Activated CD8-positive, alpha-beta T cell treated with anti-CD3 and anti-CD28 coated beads, Interleukin-2, amount 10 ng/mL, durations not matched to agents 7 days and 5 days (primary cell): Measurements from ENCODE around the gene KDM5B. TPM values are rescaled to one million over a fixed set of nuclear protein-coding genes. Genes with fewer than 3 reads are reported as not detected.

Source experiments
- ATAC-seq: fragments of 150-1000 bp; cut with Tn5 transposase; one replicate; pipeline ENCODE4 v1.10.0; 2021; ENCODE audit warnings: moderate library complexity
- CTCF ChIA-PET: fragments of 350-600 bp; sonication (Branson Sonifier 250); formaldehyde crosslinking; loops from one replicate; lab custom pipeline; 2021; ENCODE audit warnings: antibody characterized with exemption; lab: Charles Lee
- POLR2A ChIA-PET: fragments of 350-600 bp; sonication (Branson Sonifier 250); formaldehyde crosslinking; loops from one replicate; lab custom pipeline; 2021; ENCODE audit warnings: antibody characterized with exemption; lab: Charles Lee
- DNase-seq: peaks from one replicate; pipeline ENCODE4 v3.0.0-alpha.2; 2020
- H3K27ac Mint-ChIP-seq: one replicate; pipeline ENCODE4 v1.8.0; 2021; ENCODE audit warnings: mild to moderate bottlenecking, mixed read lengths
- H3K27me3 Mint-ChIP-seq: one replicate; pipeline ENCODE4 v1.8.0; 2021; ENCODE audit warnings: low read depth, mixed read lengths
- H3K36me3 Mint-ChIP-seq: one replicate; pipeline ENCODE4 v1.8.0; 2021; ENCODE audit warnings: low read depth, mixed read lengths
- H3K4me1 Mint-ChIP-seq: one replicate; pipeline ENCODE4 v1.8.0; 2021; ENCODE audit warnings: low read depth, mixed read lengths
- H3K4me3 Mint-ChIP-seq: one replicate; pipeline ENCODE4 v1.8.0; 2021; ENCODE audit warnings: mild to moderate bottlenecking, mixed read lengths
- H3K9me3 Mint-ChIP-seq: one replicate; pipeline ENCODE4 v1.8.0; 2022; ENCODE audit warnings: mixed read lengths; ENCODE audit not compliant: insufficient read depth
- total RNA-seq, 2 experiments: library from RNA; stranded (reverse); gene quantifications; one replicate each; pipeline ENCODE4 v1.2.3, GENCODE V29; 2021

Gene KDM5B
- total RNA-seq, 2 experiments from 2014 or later: 47.6 to 52.2 TPM

GRCh38 chr1:202811296-202812175, 3.3 kb upstream of the KDM5B start:
- peaks cover 30% of the 10 kb centered on the region for H3K27me3 Mint-ChIP-seq
- peak; percentile 23 for ATAC-seq
- ChIA-PET CTCF (interaction anchor here (0.9 kb wide), 1 partner anchor 40 kb away, joined by 3 read pairs; no protein-coding TSS in a partner anchor), POLR2A (interaction anchor here (1.7 kb wide), 1 partner anchor 24 kb away, joined by 10 read pairs; no protein-coding TSS in a partner anchor)
- H3K36me3 Mint-ChIP-seq: peaks cover under 1% of the 10 kb centered on the region
- H3K9me3 Mint-ChIP-seq: no peaks in the 10 kb centered on the region
- peak overlapping the region; percentile 88 for H3K4me3 Mint-ChIP-seq
- peak; percentile 68 for DNase-seq
- H3K4me1 Mint-ChIP-seq: peaks cover 32% of the 10 kb centered on the region
- H3K27ac Mint-ChIP-seq: peak overlapping the region; percentile 86

- ChIA-PET CTCF (interaction anchor here (0.9 kb wide), 1 partner anchor 41 kb away, joined by 3 read pairs; no protein-coding TSS in a partner anchor), POLR2A (interaction anchor here (0.8 to 1.7 kb wide), 2 partner anchors 25 to 469 kb away, joined by 4 to 10 read pairs; partner anchors contain the start of gene UBE2T)
- peaks cover 5% of the 10 kb centered on the region for H3K36me3 Mint-ChIP-seq
- H3K27me3 Mint-ChIP-seq: peaks cover 25% of the 10 kb centered on the region
- H3K4me3 Mint-ChIP-seq: peak within 1 kb of the TSS; percentile 88
- no peaks in the 10 kb centered on the region for H3K9me3 Mint-ChIP-seq
- peaks cover 39% of the 10 kb centered on the region for H3K4me1 Mint-ChIP-seq
- peak; percentile 76 for ATAC-seq
- peak; percentile 92 for DNase-seq
- H3K27ac Mint-ChIP-seq: peak within 1 kb of the TSS; percentile 86
Observed at GRCh38 chr1:202810615-202811295, 2.5 kb upstream of the KDM5B start, which contains the start of gene PCAT6. Gene PCAT6, plus strand, starts transcription at chr1:202810954.

- ATAC-seq (no peak), DNase-seq (no peak)
- CTCF ChIA-PET: interaction anchor here (0.9 kb wide), 1 partner anchor 41 kb away, joined by 3 read pairs; no protein-coding TSS in a partner anchor
- peak overlapping the region; percentile 36 for H3K27ac Mint-ChIP-seq
- no peaks in the 10 kb centered on the region for H3K9me3 Mint-ChIP-seq
- POLR2A ChIA-PET: interaction anchor here (0.8 to 1.7 kb wide), 2 partner anchors 25 to 468 kb away, joined by 4 to 10 read pairs; partner anchors contain the start of gene UBE2T
- H3K4me1 Mint-ChIP-seq: peaks cover 45% of the 10 kb centered on the region
- peaks cover 23% of the 10 kb centered on the region for H3K27me3 Mint-ChIP-seq
- peak overlapping the region; percentile 88 for H3K4me3 Mint-ChIP-seq
- peaks cover 5% of the 10 kb centered on the region for H3K36me3 Mint-ChIP-seq
Observed at GRCh38 chr1:202810193-202810614, 2.0 kb upstream of the KDM5B start.

- DNase-seq (no peak), ATAC-seq (no peak)
- peaks cover 50% of the 10 kb centered on the region for H3K4me1 Mint-ChIP-seq
- no peak overlapping the region for H3K27ac Mint-ChIP-seq
- peaks cover 19% of the 10 kb centered on the region for H3K27me3 Mint-ChIP-seq
- H3K4me3 Mint-ChIP-seq: peak overlapping the region; percentile 74
- ChIA-PET CTCF (no interaction called here), POLR2A (interaction anchor here (0.8 kb wide), 1 partner anchor 468 kb away, joined by 4 read pairs; the partner anchor contains the start of gene UBE2T)
- no peaks in the 10 kb centered on the region for H3K9me3 Mint-ChIP-seq
- H3K36me3 Mint-ChIP-seq: peaks cover 5% of the 10 kb centered on the region
Observed at GRCh38 chr1:202809597-202810159, 1.5 kb upstream of the KDM5B start.

- Mint-ChIP-seq H3K4me1 (peaks cover 71% of the 10 kb centered on the region), H3K36me3 (peaks cover 7% of the 10 kb centered on the region), H3K4me3 (peak overlapping the region; percentile 74), H3K9me3 (no peaks in the 10 kb centered on the region), H3K27ac (peak overlapping the region; percentile 71), H3K27me3 (peaks cover 13% of the 10 kb centered on the region)
- DNase-seq: peak; percentile 58
- ATAC-seq: peak; percentile 10
- POLR2A ChIA-PET: interaction anchor here (0.8 kb wide), 1 partner anchor 81 kb away, joined by 3 read pairs; the partner anchor contains the start of gene RABIF
- CTCF ChIA-PET: no interaction called here
Observed at GRCh38 chr1:202807451-202807925, 733 bp downstream of the KDM5B start.

GRCh38 chr1:202806845-202807450, 1.3 kb downstream of the KDM5B start:
- H3K27me3 Mint-ChIP-seq: peaks cover 13% of the 10 kb centered on the region
- H3K36me3 Mint-ChIP-seq: peaks cover 7% of the 10 kb centered on the region
- H3K4me3 Mint-ChIP-seq: peak overlapping the region; percentile 74
- peaks cover 69% of the 10 kb centered on the region for H3K4me1 Mint-ChIP-seq
- CTCF ChIA-PET: interaction anchor here (0.8 kb wide), 1 partner anchor 34 kb away, joined by 3 read pairs; no protein-coding TSS in a partner anchor
- ATAC-seq (peak; percentile 8), DNase-seq (peak; percentile 42)
- peak overlapping the region; percentile 88 for H3K27ac Mint-ChIP-seq
- POLR2A ChIA-PET: interaction anchor here (1.8 kb wide), 1 partner anchor 15 kb away, joined by 4 read pairs; no protein-coding TSS in a partner anchor
- no peaks in the 10 kb centered on the region for H3K9me3 Mint-ChIP-seq

GRCh38 chr1:202805886-202806844, 2.1 kb downstream of the KDM5B start:
- Mint-ChIP-seq H3K27ac (peak overlapping the region; percentile 88), H3K36me3 (peaks cover 11% of the 10 kb centered on the region), H3K4me3 (peak overlapping the region; percentile 74), H3K9me3 (no peaks in the 10 kb centered on the region), H3K27me3 (peaks cover 7% of the 10 kb centered on the region), H3K4me1 (peaks cover 67% of the 10 kb centered on the region)
- ATAC-seq (peak; percentile 8), DNase-seq (no peak)
- POLR2A ChIA-PET: interaction anchor here (1.0 to 1.8 kb wide), 3 partner anchors 14 to 201 kb away, joined by 3 to 4 read pairs (median 3); partner anchors contain the start of gene TMEM183A
- CTCF ChIA-PET: interaction anchor here (0.8 kb wide), 1 partner anchor 33 kb away, joined by 3 read pairs; no protein-coding TSS in a partner anchor

- peaks cover 18% of the 10 kb centered on the region for H3K36me3 Mint-ChIP-seq
- H3K27me3 Mint-ChIP-seq: peaks cover 4% of the 10 kb centered on the region
- no peaks in the 10 kb centered on the region for H3K9me3 Mint-ChIP-seq
- DNase-seq (no peak), ATAC-seq (no peak)
- CTCF ChIA-PET: interaction anchor here (1.4 kb wide), 1 partner anchor 195 kb away, joined by 4 read pairs; no protein-coding TSS in a partner anchor
- no peak overlapping the region for H3K4me3 Mint-ChIP-seq
- POLR2A ChIA-PET: no interaction called here
- H3K4me1 Mint-ChIP-seq: peaks cover 60% of the 10 kb centered on the region
- H3K27ac Mint-ChIP-seq: no peak overlapping the region
Observed at GRCh38 chr1:202804126-202804525, 4.1 kb downstream of the KDM5B start.

- Mint-ChIP-seq H3K27ac (no peak overlapping the region), H3K36me3 (peaks cover 20% of the 10 kb centered on the region), H3K27me3 (no peaks in the 10 kb centered on the region), H3K4me1 (peaks cover 61% of the 10 kb centered on the region), H3K4me3 (no peak overlapping the region), H3K9me3 (no peaks in the 10 kb centered on the region)
- ChIA-PET POLR2A (interaction anchor here (0.6 kb wide), 1 partner anchor 48 kb away, joined by 4 read pairs; no protein-coding TSS in a partner anchor), CTCF (interaction anchor here (0.7 kb wide), 1 partner anchor 59 kb away, joined by 4 read pairs; no protein-coding TSS in a partner anchor)
- ATAC-seq: no peak
- DNase-seq: no peak
Observed at GRCh38 chr1:202802998-202803932, 5.0 kb downstream of the KDM5B start.
